GM10266 (cell line): ENCODE data around the gene ACSBG1.

Experiments
- DNase-seq: peaks from one replicate; pipeline ENCODE4 v3.0.0; 2012; ENCODE audit errors: extremely low spot score
- TF ChIP-seq, protein P1 (sequence below): IDR thresholded peaks from 2 replicates; pipeline ENCODE4 v1.5.1; 2012; ENCODE audit warnings: mild to moderate bottlenecking, low read depth; ENCODE audit not compliant: control insufficient read depth, insufficient read depth; ENCODE audit errors: missing control alignments

The ACSBG1 gene

DNA sequence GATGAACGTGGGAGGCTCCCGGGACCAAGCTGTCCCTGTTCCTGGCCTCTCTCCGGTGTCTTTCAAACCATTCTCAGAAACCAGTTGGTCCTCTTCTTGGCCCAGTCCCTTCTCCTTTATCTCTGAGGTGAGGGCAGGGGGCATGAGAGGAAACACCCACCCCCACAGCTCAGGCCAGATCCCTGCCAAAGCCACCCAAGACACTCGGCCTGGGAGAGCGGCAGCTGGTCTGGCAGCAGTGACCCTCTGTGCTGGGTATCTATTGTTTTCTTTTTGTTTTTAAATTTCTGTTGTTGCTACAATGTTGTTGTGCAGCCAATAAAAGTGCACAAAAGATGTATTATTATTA, 27.3 kb downstream of the ACSBG1 start:
- TF ChIP-seq, protein P1, sequence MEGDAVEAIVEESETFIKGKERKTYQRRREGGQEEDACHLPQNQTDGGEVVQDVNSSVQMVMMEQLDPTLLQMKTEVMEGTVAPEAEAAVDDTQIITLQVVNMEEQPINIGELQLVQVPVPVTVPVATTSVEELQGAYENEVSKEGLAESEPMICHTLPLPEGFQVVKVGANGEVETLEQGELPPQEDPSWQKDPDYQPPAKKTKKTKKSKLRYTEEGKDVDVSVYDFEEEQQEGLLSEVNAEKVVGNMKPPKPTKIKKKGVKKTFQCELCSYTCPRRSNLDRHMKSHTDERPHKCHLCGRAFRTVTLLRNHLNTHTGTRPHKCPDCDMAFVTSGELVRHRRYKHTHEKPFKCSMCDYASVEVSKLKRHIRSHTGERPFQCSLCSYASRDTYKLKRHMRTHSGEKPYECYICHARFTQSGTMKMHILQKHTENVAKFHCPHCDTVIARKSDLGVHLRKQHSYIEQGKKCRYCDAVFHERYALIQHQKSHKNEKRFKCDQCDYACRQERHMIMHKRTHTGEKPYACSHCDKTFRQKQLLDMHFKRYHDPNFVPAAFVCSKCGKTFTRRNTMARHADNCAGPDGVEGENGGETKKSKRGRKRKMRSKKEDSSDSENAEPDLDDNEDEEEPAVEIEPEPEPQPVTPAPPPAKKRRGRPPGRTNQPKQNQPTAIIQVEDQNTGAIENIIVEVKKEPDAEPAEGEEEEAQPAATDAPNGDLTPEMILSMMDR = no peak
- DNase-seq = no peak

DNA sequence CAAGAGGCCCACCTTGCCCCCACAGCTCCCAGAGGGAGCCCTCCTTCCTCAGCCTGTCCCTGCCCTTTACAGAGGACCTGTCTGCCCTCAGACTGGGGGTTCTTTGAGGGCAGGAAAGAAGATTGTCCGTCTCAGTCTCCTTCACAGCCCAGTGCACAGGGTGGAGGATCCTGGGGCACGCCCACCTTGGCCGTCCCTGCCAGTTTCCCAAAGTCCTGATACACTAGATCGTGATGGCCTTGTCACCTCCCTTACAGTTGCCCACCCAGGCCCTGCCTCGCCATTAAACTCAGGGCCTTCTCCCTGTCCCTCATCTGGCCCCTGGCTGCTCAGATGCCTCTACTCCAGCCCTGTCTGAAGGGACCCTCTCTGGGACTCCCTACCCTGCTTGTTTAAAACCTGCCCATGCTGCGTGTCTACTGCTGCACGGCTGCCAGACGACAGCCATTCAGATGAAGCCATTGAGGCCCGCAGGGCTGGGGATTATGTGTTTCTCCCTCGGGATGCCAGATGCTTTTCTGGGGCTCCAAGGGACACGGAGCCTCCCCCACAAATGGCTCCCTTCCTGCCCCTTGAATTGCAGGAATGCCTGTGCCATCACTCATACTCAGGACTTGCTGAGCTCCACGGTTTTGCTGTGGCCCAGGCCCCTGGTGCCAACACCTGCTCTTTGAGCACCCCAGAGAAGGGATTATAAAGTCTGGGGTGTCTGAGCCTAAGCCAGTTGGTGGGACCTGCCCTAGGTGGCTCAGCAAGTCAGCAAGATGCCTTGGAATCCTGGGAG, 27.8 kb downstream of the ACSBG1 start:
- TF ChIP-seq, protein P1 = no peak
- DNase-seq = no peak

DNA sequence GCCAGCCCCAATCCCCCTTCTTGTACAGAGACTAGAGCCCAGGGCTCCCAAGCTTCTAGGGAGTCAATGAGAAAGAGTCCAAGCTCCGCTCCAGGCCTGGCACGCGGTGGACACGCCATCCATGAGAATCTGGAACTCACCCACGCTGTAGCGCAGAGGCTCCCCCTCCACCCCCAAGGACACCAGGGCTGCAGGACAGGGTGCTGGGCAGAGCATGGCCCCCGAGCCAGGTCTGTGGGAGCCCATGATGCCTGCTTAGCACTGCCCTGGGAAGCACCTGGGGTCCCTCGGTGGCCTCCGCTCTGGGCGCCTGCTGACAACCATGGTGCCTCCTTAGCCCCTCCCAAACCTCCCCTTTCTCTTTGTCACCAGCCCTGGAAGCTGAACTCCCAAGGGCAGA, 28.5 kb downstream of the ACSBG1 start:
- no peak for DNase-seq
- TF ChIP-seq, protein P1 = no peak

DNA sequence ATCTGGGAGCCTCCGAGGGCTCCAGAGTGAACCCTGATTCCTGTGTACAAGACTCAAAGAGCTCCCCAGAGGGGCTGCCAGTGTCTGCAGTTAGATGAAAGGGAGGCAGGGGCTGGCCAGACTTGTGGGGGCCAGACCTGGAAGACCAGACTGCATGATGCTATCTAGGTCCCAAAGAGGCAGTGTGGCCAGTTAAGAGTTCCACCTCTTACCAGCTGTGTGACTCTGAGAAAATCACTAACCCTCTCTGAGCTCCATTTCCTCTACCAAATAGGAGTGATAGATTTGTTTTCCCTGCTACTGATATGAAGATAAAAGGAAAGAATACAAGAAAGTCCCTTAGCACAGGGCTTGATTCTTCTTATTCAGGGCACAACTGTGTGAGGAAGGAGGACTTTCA, 29.0 kb downstream of the ACSBG1 start:
- DNase-seq = no peak
- TF ChIP-seq, protein P1 = no peak

DNA sequence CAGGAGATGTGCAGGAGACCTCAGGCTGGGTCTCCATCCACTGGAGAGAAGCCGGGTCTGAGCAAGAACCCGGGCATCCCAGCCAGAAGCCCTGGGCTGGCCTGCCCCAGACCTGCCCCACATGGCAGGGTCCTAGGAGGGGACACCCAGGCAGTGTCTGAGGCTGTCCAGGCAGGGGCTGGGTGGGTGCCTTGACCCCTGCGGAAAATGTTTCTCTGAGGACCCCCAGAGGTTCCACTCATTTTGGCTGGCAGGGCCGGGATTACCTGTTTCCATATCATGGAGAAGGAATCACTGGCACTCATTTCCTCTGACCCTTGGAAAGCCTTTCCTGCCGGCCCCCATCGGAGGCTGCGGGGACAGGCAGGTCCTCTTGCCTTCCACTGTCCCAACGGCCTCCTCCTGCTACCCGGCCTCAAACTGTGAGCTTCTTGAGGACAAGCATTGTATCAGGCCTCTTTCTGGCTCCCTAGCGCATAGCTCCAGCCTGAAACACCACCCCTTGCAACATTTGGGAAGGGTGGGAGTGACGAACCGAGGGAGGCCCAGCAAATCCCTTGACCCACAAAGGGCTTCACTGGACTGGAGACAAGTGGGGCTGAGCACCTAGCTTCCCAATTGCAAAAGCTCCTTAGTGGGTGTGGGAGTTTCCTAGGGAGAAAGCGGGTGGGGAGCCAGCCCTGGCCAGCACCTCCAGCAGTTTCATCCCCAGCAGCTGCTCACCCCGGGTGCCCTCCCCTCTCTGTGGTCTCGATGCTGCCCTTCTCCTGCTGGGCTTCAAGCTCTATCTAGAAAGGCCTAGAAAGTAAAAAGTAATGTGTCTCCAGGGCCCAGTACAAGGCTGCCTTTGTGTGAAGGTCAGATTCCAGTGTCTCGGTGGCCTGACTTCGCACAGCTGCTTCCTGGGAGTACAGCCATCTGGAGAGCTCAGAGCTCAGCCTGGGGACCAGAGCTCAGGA, 29.7 kb downstream of the ACSBG1 start:
- DNase-seq = no peak
- TF ChIP-seq, protein P1 = no peak

DNA sequence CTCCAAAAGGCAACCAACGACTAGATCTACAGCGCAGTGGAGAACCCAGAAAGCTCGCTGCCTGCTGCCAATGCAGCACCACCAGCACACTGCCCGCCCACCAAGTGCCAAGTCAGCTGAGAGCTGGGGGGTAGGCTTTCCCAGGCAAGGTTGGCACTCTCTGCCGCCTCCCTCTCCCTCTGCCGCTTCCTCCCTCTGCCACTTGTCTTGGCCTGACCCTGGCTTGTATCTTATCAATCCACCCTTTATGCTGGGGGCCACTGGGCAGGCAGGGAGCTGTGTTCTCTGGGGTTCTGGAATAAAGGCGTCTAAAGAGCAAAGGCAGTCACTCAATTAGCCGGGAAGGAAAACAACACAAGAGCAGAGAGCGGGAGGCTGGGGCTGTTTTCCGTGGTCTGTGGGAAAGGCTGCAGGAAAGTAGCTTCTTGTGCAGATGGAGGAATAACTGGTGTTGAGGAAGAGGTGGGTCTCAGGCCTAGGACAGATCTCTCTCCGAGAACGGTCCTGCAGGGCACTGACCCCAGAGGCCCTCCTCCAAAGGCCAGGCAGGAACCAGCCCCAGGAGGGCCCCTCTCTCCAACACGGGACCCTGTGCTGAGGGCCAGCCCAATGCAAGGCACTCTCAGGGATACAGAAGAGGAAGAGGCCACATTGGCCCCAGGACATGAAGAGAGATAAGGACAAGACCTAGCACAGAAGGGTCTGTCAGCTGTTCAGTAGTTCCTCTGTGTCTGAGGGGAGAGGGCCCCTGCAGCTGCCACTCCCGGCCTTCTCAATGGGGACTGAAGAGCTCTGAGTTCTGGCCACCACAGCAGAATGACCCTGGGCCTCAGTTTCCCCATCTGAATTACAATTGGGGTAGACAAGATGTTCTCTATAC, 30.8 kb downstream of the ACSBG1 start:
- TF ChIP-seq, protein P1 = no peak
- no peak for DNase-seq
